ENCODE measurements around the gene PARVB.

GRCh38 chr22:43975041-43975440, 49.1 kb upstream of the PARVB start:
- TF ChIP-seq CHD2 (IDR thresholded peaks at IDR 0.05; ENCODE audit: low read length) (no peak), CTCF (IDR thresholded peaks at IDR 0.05; ENCODE audit: control extremely low read depth in 1 of 3, insufficient read depth in 1 of 3, low read depth in 1 of 3, low read length in 3 of 3) (no peak), JUND (IDR thresholded peaks at IDR 0.05; ENCODE audit: low read length) (no peak), POLR2A (IDR thresholded peaks at IDR 0.05; ENCODE audit: control extremely low read depth in 1 of 2, low read depth in 2 of 2, low read length in 2 of 2) (no peak), YY1 (IDR thresholded peaks at IDR 0.05; ENCODE audit: low read depth, low read length) (no peak), RFX5 (IDR thresholded peaks at IDR 0.05; ENCODE audit: borderline replicate concordance, low read depth, low read length) (no peak), ATF3 (IDR thresholded peaks at IDR 0.05; ENCODE audit: insufficient read depth, low read depth, low read length) (no peak), POU5F1 (IDR thresholded peaks at IDR 0.05; ENCODE audit: low read depth, low read length) (no peak), SRF (IDR thresholded peaks at IDR 0.05; ENCODE audit: low read depth, low read length) (no peak), NRF1 (IDR thresholded peaks at IDR 0.05; ENCODE audit: low read depth, low read length) (no peak), MAX (IDR thresholded peaks at IDR 0.05) (no peak), BCL11A (IDR thresholded peaks at IDR 0.05; ENCODE audit: low read depth in 2 of 2, low read length in 2 of 2) (no peak)
